Subcutaneous adipose tissue (tissue), 4 donors: ENCODE results near the gene SEL1L3. TPM values are rescaled to one million over a fixed set of nuclear protein-coding genes. Genes with fewer than 3 reads are reported as not detected.

Source experiments
- total RNA-seq, 4 donors: library from RNA; depleted of rRNA; stranded (reverse); fragments of >200 nt; gene quantifications; one replicate each; pipeline ENCODE4 v1.1.0, GENCODE V29; 2016
- TF ChIP-seq, protein P1 (sequence below): fragments of 450-650 bp; IDR thresholded peaks from one replicate; pipeline ENCODE4 v1.5.1; 2016; ENCODE audit warnings: low read depth, mild to moderate bottlenecking, control low read depth, antibody characterized with exemption, moderate library complexity

Gene SEL1L3
- total RNA-seq, 4 donors from 2014 or later: 6.2 to 49.6 (median 19.0) TPM

GRCh38 chr4:25757452-25757851, 105.3 kb downstream of the SEL1L3 start:
- TF ChIP-seq, protein P1, sequence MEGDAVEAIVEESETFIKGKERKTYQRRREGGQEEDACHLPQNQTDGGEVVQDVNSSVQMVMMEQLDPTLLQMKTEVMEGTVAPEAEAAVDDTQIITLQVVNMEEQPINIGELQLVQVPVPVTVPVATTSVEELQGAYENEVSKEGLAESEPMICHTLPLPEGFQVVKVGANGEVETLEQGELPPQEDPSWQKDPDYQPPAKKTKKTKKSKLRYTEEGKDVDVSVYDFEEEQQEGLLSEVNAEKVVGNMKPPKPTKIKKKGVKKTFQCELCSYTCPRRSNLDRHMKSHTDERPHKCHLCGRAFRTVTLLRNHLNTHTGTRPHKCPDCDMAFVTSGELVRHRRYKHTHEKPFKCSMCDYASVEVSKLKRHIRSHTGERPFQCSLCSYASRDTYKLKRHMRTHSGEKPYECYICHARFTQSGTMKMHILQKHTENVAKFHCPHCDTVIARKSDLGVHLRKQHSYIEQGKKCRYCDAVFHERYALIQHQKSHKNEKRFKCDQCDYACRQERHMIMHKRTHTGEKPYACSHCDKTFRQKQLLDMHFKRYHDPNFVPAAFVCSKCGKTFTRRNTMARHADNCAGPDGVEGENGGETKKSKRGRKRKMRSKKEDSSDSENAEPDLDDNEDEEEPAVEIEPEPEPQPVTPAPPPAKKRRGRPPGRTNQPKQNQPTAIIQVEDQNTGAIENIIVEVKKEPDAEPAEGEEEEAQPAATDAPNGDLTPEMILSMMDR: no peak

- TF ChIP-seq, protein P1: no peak
Measured at GRCh38 chr4:25756503-25756902, 106.3 kb downstream of the SEL1L3 start.

GRCh38 chr4:25755911-25756310, 106.9 kb downstream of the SEL1L3 start:
- TF ChIP-seq, protein P1: no peak

GRCh38 chr4:25753239-25753638, 109.5 kb downstream of the SEL1L3 start:
- TF ChIP-seq, protein P1: no peak

GRCh38 chr4:25750874-25751273, 111.9 kb downstream of the SEL1L3 start:
- TF ChIP-seq, protein P1: no peak

DNA sequence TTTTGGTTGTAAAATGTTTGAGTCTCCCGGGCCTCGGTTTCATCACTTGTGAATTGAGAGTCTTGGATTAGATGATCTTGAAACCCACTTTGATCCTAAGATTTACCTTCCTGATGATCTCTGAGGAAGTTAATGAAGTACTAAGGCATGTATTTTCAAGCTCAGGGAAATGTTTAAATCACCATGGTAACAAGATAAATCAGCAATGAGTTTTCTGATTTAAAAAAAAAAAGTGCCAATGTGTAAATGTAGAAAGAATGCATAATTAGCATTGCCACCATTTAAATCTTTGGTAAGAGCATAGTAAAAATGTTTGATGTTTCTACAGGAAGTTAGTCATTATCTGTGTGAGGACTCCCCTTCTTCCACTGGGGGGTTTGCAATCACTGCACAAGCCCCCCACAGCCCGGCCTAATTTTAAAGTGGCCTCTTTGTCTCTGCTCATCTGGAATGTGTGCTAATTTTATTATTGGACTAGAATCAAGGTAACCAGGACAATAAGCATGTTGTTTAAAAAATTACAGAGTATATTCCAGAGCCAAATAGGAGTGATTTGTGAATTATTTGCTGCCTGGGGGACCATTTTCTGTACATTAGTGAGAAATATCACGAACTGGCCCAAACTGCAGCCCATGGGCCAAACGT, 113.5 kb downstream of the SEL1L3 start:
- TF ChIP-seq, protein P1: no peak

GRCh38 chr4:25743971-25744370, 118.8 kb downstream of the SEL1L3 start:
- TF ChIP-seq, protein P1: no peak
